GM18511 (cell line): ENCODE results near the gene COQ4.
A peak's percentile ranks its signal among the peaks of the same experiment; 100 is the strongest.
"Not testable (repeated sequence)": the region's sequence is repeated elsewhere in the genome, so short reads cannot be mapped to it uniquely, and the experiment has no call there.

Experiments
- ATAC-seq: cut with Tn5 transposase; IDR thresholded peaks from one replicate; pipeline ENCODE4 v1.9.1; 2021; ENCODE audit warnings: mild to moderate bottlenecking, moderate library complexity; ENCODE audit not compliant: unreplicated experiment

COQ4 gene

GRCh38 chr9:128298535-128299482, 23.8 kb upstream of the COQ4 start:
- no peak for ATAC-seq

GRCh38 chr9:128304136-128304970, 18.3 kb upstream of the COQ4 start:
- ATAC-seq, result no peak

- ATAC-seq, result no peak
Measured at GRCh38 chr9:128304971-128305288, 17.7 kb upstream of the COQ4 start.

- no peak for ATAC-seq
Measured at GRCh38 chr9:128309551-128309950, 13.1 kb upstream of the COQ4 start.

DNA sequence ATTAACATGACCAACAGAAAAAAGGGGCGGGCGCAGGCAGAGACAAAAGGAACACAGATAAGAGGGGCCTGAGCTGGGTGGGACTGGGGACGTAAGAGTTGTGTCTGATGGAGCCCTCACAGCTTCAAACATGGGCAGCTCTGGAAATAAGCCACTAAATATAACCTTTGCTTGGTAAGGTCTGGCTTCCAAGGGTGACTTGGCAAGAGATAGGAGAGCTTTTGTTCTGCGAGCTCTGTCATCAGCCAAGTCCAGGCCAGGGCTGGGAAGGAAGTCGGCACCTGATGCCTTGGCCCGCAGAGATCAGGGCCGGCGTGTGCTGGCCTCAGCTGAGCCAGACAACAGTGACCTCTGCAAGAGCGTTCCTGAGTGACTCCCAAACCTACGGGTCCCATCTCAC, 12.2 kb upstream of the COQ4 start:
- ATAC-seq, result no peak

- no peak for ATAC-seq
Measured at GRCh38 chr9:128314697-128315096, 7.9 kb upstream of the COQ4 start.

GRCh38 chr9:128316421-128316820, 6.2 kb upstream of the COQ4 start:
- no peak for ATAC-seq

DNA sequence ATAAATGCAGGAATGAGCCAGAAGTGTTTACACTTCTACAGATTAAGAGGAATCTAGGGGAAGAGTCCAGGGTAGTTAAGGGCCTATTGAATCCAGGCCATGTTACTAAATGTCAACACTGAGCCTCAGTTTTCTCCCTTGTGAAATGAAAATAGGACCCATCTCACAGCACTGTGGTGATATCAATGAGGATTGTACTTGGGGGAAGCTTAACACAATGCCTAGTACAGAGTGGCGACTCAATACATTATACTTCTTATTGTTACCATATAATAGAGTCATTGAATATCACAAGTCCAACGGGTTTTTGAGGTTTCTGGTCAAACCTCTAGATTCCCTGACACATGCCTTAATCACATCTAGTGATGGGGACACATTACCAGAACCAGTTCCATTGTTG, 5.0 kb upstream of the COQ4 start:
- no peak for ATAC-seq

DNA sequence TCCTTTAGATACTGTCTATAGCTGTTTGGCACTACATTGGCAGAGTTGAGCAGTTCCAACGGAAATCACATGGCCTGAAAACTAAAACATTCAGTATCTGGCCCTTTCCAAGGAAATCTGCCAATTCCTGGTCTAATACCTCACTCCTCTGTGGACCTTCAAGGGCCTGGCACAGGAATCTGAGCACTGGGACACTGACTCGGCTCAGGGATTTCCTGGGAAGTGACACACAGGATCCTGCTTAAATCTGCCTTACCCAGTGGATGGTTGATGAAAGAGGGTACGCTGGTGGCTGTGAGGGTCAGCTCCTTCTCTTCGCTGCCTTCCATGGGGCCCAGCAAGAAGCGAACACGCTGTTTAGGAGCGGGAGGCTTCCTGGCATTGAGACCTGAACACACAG, 1.3 kb upstream of the COQ4 start:
- ATAC-seq, result no peak

GRCh38 chr9:128321879-128322403, 698 bp upstream of the COQ4 start:
- ATAC-seq, result peak; percentile 25

- no peak for ATAC-seq
Measured at GRCh38 chr9:128323212-128323730, 632 bp downstream of the COQ4 start.

GRCh38 chr9:128323791-128324190, 1.2 kb downstream of the COQ4 start:
- no peak for ATAC-seq

- ATAC-seq, result no peak
Measured at GRCh38 chr9:128324401-128324800, 1.8 kb downstream of the COQ4 start.

- no peak for ATAC-seq
Measured at GRCh38 chr9:128325629-128326028, 3.0 kb downstream of the COQ4 start.

- no peak for ATAC-seq
Measured at GRCh38 chr9:128333451-128333869, 10.8 kb downstream of the COQ4 start.

DNA sequence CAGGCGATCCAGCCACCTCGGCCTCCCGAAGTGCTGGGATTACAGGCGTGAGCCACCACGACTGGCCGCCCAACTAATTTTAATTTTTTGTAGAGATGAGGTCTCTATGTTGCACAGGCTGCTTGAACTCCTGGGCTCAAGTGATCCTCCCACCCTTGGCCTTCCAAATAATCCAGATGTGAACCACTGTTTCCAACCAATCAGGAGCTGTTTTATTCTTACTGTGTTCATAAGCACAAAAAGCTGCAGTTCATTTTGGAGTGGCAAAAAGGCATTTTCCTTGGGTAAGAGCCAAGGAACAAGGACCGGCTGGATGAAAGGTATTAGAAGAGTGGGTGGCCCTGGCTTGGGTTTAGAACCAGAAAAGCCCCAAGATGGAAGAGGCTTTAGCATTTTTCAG, 12.5 kb downstream of the COQ4 start:
- ATAC-seq, result no peak

- no peak for ATAC-seq
Measured at GRCh38 chr9:128335914-128336313, 13.3 kb downstream of the COQ4 start.

GRCh38 chr9:128337936-128338335, 15.3 kb downstream of the COQ4 start:
- ATAC-seq, result no peak

- not testable (repeated sequence) for ATAC-seq
Measured at GRCh38 chr9:128338852-128339614, 16.4 kb downstream of the COQ4 start.

GRCh38 chr9:128339761-128340690, 17.4 kb downstream of the COQ4 start, which contains the start of gene SLC27A4:
TSS of gene SLC27A4 (plus strand) at chr9:128340527. CDS start at chr9:128343133, 2,606 bp downstream.
- ATAC-seq, result peak; percentile 91
